DOHH2 (cell line): ENCODE results near the gene XPO6.

Experiments used
- H3F3A ChIP-seq: fragments of 200-600 bp; sonication (generic), shearing (Covaris generic); 2 replicates; pipeline ENCODE4 v1.6.0; 2016; ENCODE audit warnings: antibody characterized with exemption, mild to moderate bottlenecking; ENCODE audit not compliant: control insufficient read depth, insufficient read depth
- H3K27ac ChIP-seq: fragments of 200-600 bp; sonication (generic); 2 replicates; pipeline ENCODE4 v1.5.1; 2014; ENCODE audit warnings: low read depth, mild to moderate bottlenecking, low read length, moderate library complexity
- H3K27me3 ChIP-seq: fragments of 200-600 bp; sonication (generic); 2 replicates; pipeline ENCODE4 v1.6.1; 2014; ENCODE audit warnings: mild to moderate bottlenecking, low read length, mixed read lengths; ENCODE audit not compliant: control insufficient read depth
- H3K36me3 ChIP-seq: fragments of 200-600 bp; sonication (generic); 2 replicates; pipeline ENCODE4 v1.6.1; 2014; ENCODE audit warnings: mild to moderate bottlenecking, low read length, moderate library complexity, mixed read lengths; ENCODE audit not compliant: control insufficient read depth
- H3K4me1 ChIP-seq: fragments of 200-600 bp; sonication (generic); 2 replicates; pipeline ENCODE4 v1.6.1; 2014; ENCODE audit warnings: mild to moderate bottlenecking, low read length, mixed read lengths; ENCODE audit not compliant: control insufficient read depth
- H3K4me2 ChIP-seq: fragments of 200-600 bp; sonication (generic); 2 replicates; pipeline ENCODE4 v1.6.0; 2014; ENCODE audit warnings: mild to moderate bottlenecking, low read length, moderate library complexity
- H3K4me3 ChIP-seq: fragments of 200-600 bp; sonication (generic); 2 replicates; pipeline ENCODE4 v1.5.1; 2014; ENCODE audit warnings: mild to moderate bottlenecking, low read length, mixed read lengths
- H3K79me2 ChIP-seq: fragments of 200-600 bp; sonication (generic); 2 replicates; pipeline ENCODE4 v1.6.1; 2014; ENCODE audit warnings: mild to moderate bottlenecking, low read length, mixed read lengths; ENCODE audit not compliant: control insufficient read depth
- H3K9me2 ChIP-seq: fragments of 200-600 bp; sonication (generic); replicated peaks from 2 replicates; pipeline ENCODE4 v1.6.1; 2014; ENCODE audit warnings: mild to moderate bottlenecking, low read length, mixed read lengths; ENCODE audit not compliant: control insufficient read depth
- H3K9me3 ChIP-seq: fragments of 200-600 bp; sonication (generic); 2 replicates; pipeline ENCODE4 v1.6.1; 2014; ENCODE audit warnings: antibody characterized with exemption, low read length, mixed read lengths; ENCODE audit not compliant: control insufficient read depth, insufficient read depth
- H4K20me1 ChIP-seq: fragments of 200-600 bp; sonication (generic); 2 replicates; pipeline ENCODE4 v1.6.0; 2014; ENCODE audit warnings: low read depth, mild to moderate bottlenecking, antibody characterized with exemption, low read length, moderate library complexity; ENCODE audit not compliant: control insufficient read depth, insufficient read depth
- CTCF ChIP-seq: fragments of 200-600 bp; sonication (generic); IDR thresholded peaks from one replicate; pipeline ENCODE4 v1.5.1; 2014; ENCODE audit warnings: antibody characterized with exemption, mild to moderate bottlenecking, low read depth, low read length; ENCODE audit not compliant: poor library complexity, severe bottlenecking
- EZH2phosphoT487 ChIP-seq: fragments of 200-600 bp; sonication (generic); IDR thresholded peaks from 2 replicates; pipeline ENCODE4 v1.6.1; 2017; ENCODE audit warnings: borderline replicate concordance, mild to moderate bottlenecking, antibody characterized with exemption, low read length, moderate library complexity, mixed read lengths

Gene XPO6

GRCh38 chr16:28163699-28164098, 48.1 kb downstream of the XPO6 start:
- TF ChIP-seq CTCF = no peak
- TF ChIP-seq EZH2phosphoT487 = no peak
- peaks cover 81% of the 10 kb centered on the region for H3K36me3 ChIP-seq
- no peaks in the 10 kb centered on the region for H3K9me3 ChIP-seq
- H3K27me3 ChIP-seq = no peaks in the 10 kb centered on the region
- no peak overlapping the region for H3K4me3 ChIP-seq
- H3K9me2 ChIP-seq = no peaks in the 10 kb centered on the region
- peaks cover 7% of the 10 kb centered on the region; the same call in 1 of the 2 replicates for H3F3A ChIP-seq
- H3K79me2 ChIP-seq = peaks cover 74% of the 10 kb centered on the region
- H3K4me2 ChIP-seq = no peak overlapping the region
- H3K27ac ChIP-seq = no peak overlapping the region
- H4K20me1 ChIP-seq = 0 out of 2 replicates have a peak, but pooled peaks cover 8% of the 10 kb centered on the region
- peaks cover 23% of the 10 kb centered on the region for H3K4me1 ChIP-seq

GRCh38 chr16:28162326-28162877, 49.4 kb downstream of the XPO6 start:
- Histone ChIP-seq H3K4me2 (no peak overlapping the region), H3K4me3 (no peak overlapping the region), H3K9me2 (no peaks in the 10 kb centered on the region), H3K4me1 (peaks cover 29% of the 10 kb centered on the region), H3K27ac (no peak overlapping the region), H3K36me3 (peaks cover 84% of the 10 kb centered on the region), H3K9me3 (no peaks in the 10 kb centered on the region), H3K27me3 (no peaks in the 10 kb centered on the region), H3F3A (peaks cover 4% of the 10 kb centered on the region; the same call in 1 of the 2 replicates), H4K20me1 (0 out of 2 replicates have a peak, but pooled peaks cover 6% of the 10 kb centered on the region), H3K79me2 (peaks cover 82% of the 10 kb centered on the region)
- TF ChIP-seq CTCF (no peak), EZH2phosphoT487 (no peak)

GRCh38 chr16:28161626-28162025, 50.1 kb downstream of the XPO6 start:
- 0 out of 2 replicates have a peak, but pooled peaks cover 3% of the 10 kb centered on the region for H4K20me1 ChIP-seq
- TF ChIP-seq EZH2phosphoT487 (no peak), CTCF (no peak)
- H3K4me3 ChIP-seq = no peak overlapping the region
- peaks cover 75% of the 10 kb centered on the region for H3K79me2 ChIP-seq
- H3F3A ChIP-seq = peaks cover 4% of the 10 kb centered on the region; the same call in 1 of the 2 replicates
- peaks cover 78% of the 10 kb centered on the region for H3K36me3 ChIP-seq
- H3K27me3 ChIP-seq = no peaks in the 10 kb centered on the region
- peaks cover 22% of the 10 kb centered on the region for H3K4me1 ChIP-seq
- H3K4me2 ChIP-seq = no peak overlapping the region
- no peak overlapping the region for H3K27ac ChIP-seq
- H3K9me2 ChIP-seq = no peaks in the 10 kb centered on the region
- H3K9me3 ChIP-seq = no peaks in the 10 kb centered on the region
